Stimulated activated CD4-positive, alpha-beta T cell treated with anti-CD3 and anti-CD28 coated beads, Interleukin-1b, Interleukin-23, amount 100 ng/mL, for 4 hours (primary cell): Measurements from ENCODE around the gene ARFIP1.

Source experiments
- DNase-seq, 2 donors: peaks; one replicate each; pipeline ENCODE4 v3.0.0-alpha.2; 2020; ENCODE audit warnings: low read depth in 2 of 2

ARFIP1 gene

GRCh38 chr4:152961014-152961772 lies 181.4 kb downstream of the ARFIP1 start:
- no peak for DNase-seq

DNA sequence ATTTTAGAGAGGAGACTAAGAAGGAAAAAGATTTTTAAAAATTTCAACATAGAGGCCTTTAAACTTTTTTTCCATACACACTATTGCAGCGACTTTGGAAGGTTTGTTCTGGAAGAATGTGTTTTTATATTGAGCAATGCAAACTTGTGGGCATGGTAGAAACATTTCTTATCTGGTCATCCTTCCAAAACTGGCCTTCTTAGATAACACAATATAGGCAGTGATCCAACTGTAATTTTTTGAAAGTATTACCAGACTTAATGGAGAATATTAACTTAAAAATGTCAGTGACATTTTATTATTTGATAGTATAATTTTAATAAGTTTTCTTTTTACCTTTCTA lies 182.0 kb downstream of the ARFIP1 start:
- DNase-seq: no peak
